IPS DF 6.9 (cell line): ENCODE results near the gene OLFML2B.
"Not testable (repeated sequence)": the region's sequence is repeated elsewhere in the genome, so short reads cannot be mapped to it uniquely, and the experiment has no call there.

ENCODE experiments used
- DNase-seq: peaks from one replicate; pipeline ENCODE4 v3.0.0-alpha.2; 2013; ENCODE audit warnings: low read depth, low spot score
- H3K27ac ChIP-seq: one replicate; pipeline ENCODE4 v1.5.1; 2013; ENCODE audit warnings: low read length, control low read depth
- H3K27me3 ChIP-seq: 2 replicates; pipeline ENCODE4 v1.6.1; 2013; ENCODE audit warnings: mild to moderate bottlenecking, low read length; ENCODE audit not compliant: control insufficient read depth, insufficient read depth
- H3K36me3 ChIP-seq: 2 replicates; pipeline ENCODE4 v1.6.1; 2013; ENCODE audit warnings: low read length; ENCODE audit not compliant: control insufficient read depth, insufficient read depth
- H3K4me1 ChIP-seq: 2 replicates; pipeline ENCODE4 v1.6.1; 2013; ENCODE audit warnings: low read length; ENCODE audit not compliant: control insufficient read depth, insufficient read depth
- H3K4me3 ChIP-seq: 2 replicates; pipeline ENCODE4 v1.5.1; 2013; ENCODE audit warnings: mild to moderate bottlenecking, low read length
- H3K9me3 ChIP-seq: 2 replicates; pipeline ENCODE4 v1.6.1; 2013; ENCODE audit warnings: low read length, inconsistent platforms; ENCODE audit not compliant: control insufficient read depth, insufficient read depth
- WGBS: extraction: QIAGEN DNeasy Blood & Tissue Kit; methylation state at CpG from one replicate; pipeline ENCODE4 v1.1.7; 2013; ENCODE audit warnings: mixed read lengths, missing lambda C conversion rate; ENCODE audit not compliant: insufficient read length, insufficient coverage; 5-methylcytosine and 5-hydroxymethylcytosine counted together

OLFML2B gene

DNA sequence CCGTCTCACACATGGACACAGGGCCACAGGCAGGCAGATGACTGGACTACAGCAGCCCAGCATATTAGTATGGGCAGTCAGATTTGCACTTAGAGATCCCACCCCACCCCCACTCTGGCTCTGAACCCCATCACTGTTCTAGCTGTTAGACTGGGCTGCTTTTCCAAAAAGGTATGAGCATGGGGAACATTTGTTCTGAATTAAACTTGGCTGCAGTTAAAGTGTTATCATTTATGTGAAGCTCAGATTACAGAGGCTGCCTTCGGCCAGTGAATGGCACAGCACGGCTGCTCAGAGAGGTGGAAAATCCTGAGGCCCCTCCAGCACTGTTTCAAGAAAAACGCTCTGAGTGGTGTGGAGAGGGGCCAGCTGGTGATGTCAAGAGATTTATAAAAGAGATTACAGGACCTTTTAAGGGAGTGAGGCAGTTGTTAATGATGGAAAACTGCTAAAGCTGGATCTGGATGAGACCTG is 38.9 kb upstream of the OLFML2B start:
- WGBS: no CpG with 5 or more reads among the region's 4 CpGs
- H3K4me3 ChIP-seq: no peak overlapping the region
- H3K9me3 ChIP-seq: no peaks in the 10 kb centered on the region
- H3K4me1 ChIP-seq: peaks cover 1% of the 10 kb centered on the region; the same call in 1 of the 2 replicates
- DNase-seq: no peak
- H3K27ac ChIP-seq: no peak overlapping the region
- no peaks in the 10 kb centered on the region for H3K36me3 ChIP-seq
- H3K27me3 ChIP-seq: no peaks in the 10 kb centered on the region

DNA sequence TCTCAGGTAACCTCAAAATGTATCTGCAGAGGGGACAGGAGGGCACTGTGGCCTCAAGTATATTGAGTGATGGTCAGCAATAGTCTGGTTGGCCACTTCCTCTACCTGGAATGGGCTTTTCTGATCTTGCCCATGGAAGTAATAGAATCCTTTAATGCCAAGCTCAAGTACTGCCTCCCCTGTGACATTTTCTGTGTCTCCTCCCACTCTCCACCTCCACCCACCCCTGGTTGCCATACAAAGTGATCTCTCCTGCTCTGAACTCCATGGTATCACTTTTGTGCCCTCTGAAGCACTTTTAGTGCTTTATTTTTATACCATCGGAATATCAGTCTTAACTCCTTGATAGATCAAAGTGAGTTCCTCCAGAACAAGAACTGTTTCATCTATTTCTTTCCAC is 36.6 kb upstream of the OLFML2B start:
- no peak overlapping the region for H3K27ac ChIP-seq
- H3K27me3 ChIP-seq: no peaks in the 10 kb centered on the region
- no peak for DNase-seq
- peaks cover 1% of the 10 kb centered on the region; the same call in 1 of the 2 replicates for H3K4me1 ChIP-seq
- no peak overlapping the region for H3K4me3 ChIP-seq
- H3K36me3 ChIP-seq: no peaks in the 10 kb centered on the region
- WGBS: no CpG with 5 or more reads among the region's 1 CpG
- no peaks in the 10 kb centered on the region for H3K9me3 ChIP-seq

DNA sequence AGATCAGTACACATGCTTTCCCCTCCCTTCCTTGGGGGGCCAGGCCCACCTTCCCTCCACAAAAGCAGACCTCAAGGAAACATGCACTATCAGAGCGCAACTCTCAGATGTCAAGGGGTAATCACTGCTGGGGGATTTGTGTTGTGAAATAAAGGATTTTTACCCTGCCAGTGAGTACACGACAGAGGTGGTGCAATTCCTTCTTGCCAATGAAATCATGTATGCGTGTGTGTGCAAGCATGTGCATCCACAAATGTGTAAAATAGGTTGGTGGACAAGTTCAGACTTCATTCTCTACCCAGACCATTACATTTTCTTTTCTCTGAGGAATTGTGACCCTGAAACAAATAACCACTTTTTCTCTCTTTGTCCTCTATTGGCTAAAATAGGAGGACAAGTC is 36.1 kb upstream of the OLFML2B start:
- H3K36me3 ChIP-seq: no peaks in the 10 kb centered on the region
- no peak overlapping the region for H3K27ac ChIP-seq
- H3K4me3 ChIP-seq: no peak overlapping the region
- DNase-seq: no peak
- no peaks in the 10 kb centered on the region for H3K27me3 ChIP-seq
- H3K9me3 ChIP-seq: no peaks in the 10 kb centered on the region
- H3K4me1 ChIP-seq: no peaks in the 10 kb centered on the region
- whole genome bisulfite sequencing: no CpG with 5 or more reads among the region's 3 CpGs

DNA sequence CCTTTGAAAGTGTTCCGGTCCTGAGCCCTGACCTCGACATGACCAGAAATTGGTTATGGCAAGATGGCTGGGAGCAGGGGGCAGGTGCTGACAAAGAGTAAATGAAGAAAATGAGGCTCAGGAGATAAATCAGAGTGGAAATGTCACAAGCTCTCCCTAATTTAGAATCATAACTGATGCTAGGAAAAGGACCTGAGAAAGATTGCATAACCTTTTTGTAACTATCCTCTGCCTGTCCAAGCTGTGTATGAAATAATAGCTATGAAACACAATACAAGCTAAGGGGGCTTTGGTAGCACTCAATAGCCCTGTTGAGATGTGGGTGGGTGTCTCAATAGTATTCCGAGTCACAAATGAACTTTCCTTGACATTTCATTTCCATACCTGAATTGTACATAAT is 32.9 kb upstream of the OLFML2B start:
- Histone ChIP-seq H3K4me1 (no peaks in the 10 kb centered on the region), H3K36me3 (no peaks in the 10 kb centered on the region), H3K9me3 (no peaks in the 10 kb centered on the region), H3K27ac (no peak overlapping the region), H3K4me3 (no peak overlapping the region), H3K27me3 (no peaks in the 10 kb centered on the region)
- DNase-seq: no peak
- no CpG with 5 or more reads among the region's 3 CpGs for WGBS

DNA sequence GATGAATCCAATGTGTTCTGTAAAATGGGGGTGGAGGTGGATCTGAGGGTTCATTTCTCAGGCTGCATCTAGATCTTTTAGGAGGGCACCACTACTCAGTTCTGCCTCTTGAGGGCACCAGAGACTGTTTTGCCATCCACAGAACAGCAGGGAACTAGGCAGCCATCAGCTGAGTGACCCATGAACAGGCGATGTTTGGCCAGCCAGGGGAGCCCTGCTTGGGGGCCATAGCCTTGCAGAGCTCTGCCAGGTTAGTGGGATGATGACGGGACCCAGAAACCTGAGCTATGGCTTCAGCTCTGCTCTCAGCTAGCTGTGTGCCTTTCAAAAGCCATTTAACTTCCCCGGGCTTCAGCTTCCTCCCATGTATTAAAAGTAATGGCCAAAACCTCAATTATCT is 32.4 kb upstream of the OLFML2B start:
- Histone ChIP-seq H3K4me3 (no peak overlapping the region), H3K9me3 (no peaks in the 10 kb centered on the region), H3K27me3 (no peaks in the 10 kb centered on the region), H3K4me1 (no peaks in the 10 kb centered on the region), H3K27ac (no peak overlapping the region), H3K36me3 (no peaks in the 10 kb centered on the region)
- peak; percentile 74 for DNase-seq
- no CpG with 5 or more reads among the region's 3 CpGs for WGBS

DNA sequence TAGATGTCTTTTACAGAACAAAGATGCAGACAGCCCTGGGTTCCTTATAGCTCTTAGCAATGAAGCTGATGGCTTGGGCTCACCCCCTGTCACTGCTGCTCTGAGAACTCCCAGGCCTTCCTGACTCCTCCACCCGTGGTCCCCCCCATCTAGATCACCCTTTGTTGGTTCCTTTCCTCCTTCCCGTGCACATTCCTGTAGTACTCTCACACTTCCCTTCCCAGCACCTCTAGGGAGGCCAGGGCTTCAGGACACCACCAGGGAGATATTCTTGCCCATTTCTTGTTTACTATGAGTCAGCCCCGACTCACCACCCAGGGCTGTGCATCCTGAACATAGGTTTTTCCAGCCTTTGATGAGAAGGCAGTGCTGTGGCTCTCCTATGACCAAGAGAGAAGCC is 31.4 kb upstream of the OLFML2B start:
- Histone ChIP-seq H3K27ac (no peak overlapping the region), H3K27me3 (no peaks in the 10 kb centered on the region), H3K36me3 (no peaks in the 10 kb centered on the region), H3K9me3 (no peaks in the 10 kb centered on the region), H3K4me3 (no peak overlapping the region), H3K4me1 (no peaks in the 10 kb centered on the region)
- no peak for DNase-seq
- no CpG with 5 or more reads among the region's 3 CpGs for WGBS

DNA sequence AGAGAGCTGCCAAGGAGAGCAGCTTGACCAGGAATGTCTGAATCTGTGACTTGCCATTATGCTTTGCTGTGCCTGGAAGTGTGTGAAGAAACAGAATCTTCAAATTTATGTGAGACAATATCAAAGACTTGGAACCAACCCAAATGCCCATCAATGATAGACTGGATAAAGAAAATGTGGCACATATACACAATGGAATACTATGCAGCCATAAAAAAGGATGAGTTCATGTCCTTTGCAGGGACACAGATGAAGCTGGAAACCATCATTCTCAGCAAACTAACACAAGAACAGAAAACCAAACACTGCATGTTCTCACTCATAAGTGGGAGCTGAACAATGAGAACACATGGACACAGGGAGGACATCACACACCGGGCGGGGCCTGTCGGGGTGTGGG is 30.3 kb upstream of the OLFML2B start:
- not testable (repeated sequence) for H3K4me3 ChIP-seq, H3K36me3 ChIP-seq, H3K27me3 ChIP-seq, H3K4me1 ChIP-seq, H3K27ac ChIP-seq, DNase-seq, H3K9me3 ChIP-seq
- WGBS: no CpG with 5 or more reads among the region's 3 CpGs

DNA sequence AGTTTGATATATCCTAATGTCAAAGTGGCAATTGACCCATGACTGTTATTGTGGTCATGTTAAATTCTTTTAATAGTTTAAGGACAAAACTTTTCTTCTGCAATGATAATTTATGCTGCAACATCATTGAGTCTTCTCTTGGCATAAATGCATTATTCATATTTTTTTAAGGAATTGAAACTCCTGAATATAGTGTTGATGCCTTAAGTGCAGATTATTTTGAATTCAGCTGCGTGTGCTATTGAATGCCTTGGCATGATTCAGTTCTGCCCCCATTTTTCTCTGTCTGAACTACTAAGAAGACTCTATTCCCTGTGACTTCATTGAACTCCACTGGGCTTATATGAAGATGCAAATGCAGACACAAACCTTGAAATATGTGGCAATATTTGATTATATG is 23.3 kb upstream of the OLFML2B start:
- H3K4me3 ChIP-seq: no peak overlapping the region
- DNase-seq: no peak
- no peaks in the 10 kb centered on the region for H3K27me3 ChIP-seq
- H3K36me3 ChIP-seq: no peaks in the 10 kb centered on the region
- WGBS: no CpG with 5 or more reads among the region's 1 CpG
- H3K4me1 ChIP-seq: no peaks in the 10 kb centered on the region
- H3K9me3 ChIP-seq: no peaks in the 10 kb centered on the region
- H3K27ac ChIP-seq: no peak overlapping the region

DNA sequence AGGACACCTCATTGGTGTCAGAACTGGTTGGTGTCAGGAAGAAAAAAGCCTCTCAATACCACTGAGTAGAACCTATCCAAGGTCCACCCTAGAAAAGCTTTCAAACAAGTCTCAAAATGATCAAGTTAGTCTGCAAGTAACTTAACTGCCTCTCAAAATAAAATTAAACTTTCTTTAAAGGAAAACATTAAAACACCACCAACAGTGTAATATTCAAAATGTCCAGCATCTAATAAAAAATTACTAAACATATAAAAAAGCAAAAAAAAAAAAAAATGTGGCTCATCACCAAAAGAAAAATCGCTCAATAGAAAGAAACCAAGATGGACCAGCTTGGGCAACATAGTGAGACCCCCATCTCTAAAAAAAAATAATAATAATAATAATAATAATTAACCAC is 18.7 kb upstream of the OLFML2B start:
- no CpG with 5 or more reads among the region's 1 CpG for WGBS
- no peak overlapping the region for H3K4me3 ChIP-seq
- no peaks in the 10 kb centered on the region for H3K9me3 ChIP-seq
- no peaks in the 10 kb centered on the region for H3K27me3 ChIP-seq
- no peak for DNase-seq
- H3K4me1 ChIP-seq: no peaks in the 10 kb centered on the region
- H3K36me3 ChIP-seq: no peaks in the 10 kb centered on the region
- no peak overlapping the region for H3K27ac ChIP-seq

DNA sequence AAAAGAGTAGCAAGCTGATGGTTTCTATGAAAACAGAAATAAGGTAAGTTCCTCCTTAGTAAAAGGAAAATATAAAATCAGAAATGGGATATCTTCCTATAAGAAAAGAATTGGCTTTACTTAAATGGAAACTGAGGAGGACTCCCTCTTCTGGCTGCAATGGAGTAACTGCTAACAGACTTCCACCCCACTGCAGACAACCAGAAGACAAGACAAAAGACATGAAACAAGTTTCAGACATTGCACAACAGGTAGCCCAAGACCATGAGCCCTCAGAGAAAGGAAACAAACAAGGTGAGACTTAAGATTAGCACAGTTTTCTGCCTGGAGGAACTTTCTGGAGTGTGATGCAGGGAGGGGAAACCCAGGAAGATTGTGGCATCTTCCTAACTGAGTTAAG is 17.0 kb upstream of the OLFML2B start:
- Histone ChIP-seq H3K9me3 (no peaks in the 10 kb centered on the region), H3K27me3 (no peaks in the 10 kb centered on the region), H3K36me3 (no peaks in the 10 kb centered on the region), H3K4me1 (no peaks in the 10 kb centered on the region), H3K27ac (no peak overlapping the region), H3K4me3 (no peak overlapping the region)
- DNase-seq: peak; percentile 16

DNA sequence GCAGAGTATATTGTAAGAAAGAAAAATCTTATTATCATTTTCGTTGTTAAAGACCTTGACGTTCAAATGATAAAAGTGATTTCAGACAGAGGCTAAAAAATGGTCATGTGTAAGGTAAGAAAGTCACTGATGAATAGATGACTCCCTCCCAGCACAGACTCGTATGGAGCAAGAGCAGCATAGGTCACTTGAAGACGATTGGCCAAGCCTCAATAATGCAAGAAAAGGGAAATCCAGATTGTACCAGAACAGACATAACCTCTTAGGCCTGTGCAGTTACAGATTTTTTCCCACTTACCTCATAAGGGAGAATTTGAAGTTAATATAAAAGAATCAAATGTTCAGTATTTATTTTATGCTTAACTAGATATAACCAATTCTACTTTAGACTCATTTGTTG is 16.3 kb upstream of the OLFML2B start:
- no peak for DNase-seq
- Histone ChIP-seq H3K9me3 (no peaks in the 10 kb centered on the region), H3K4me1 (no peaks in the 10 kb centered on the region), H3K27me3 (no peaks in the 10 kb centered on the region), H3K27ac (no peak overlapping the region), H3K36me3 (no peaks in the 10 kb centered on the region), H3K4me3 (no peak overlapping the region)
- no CpG with 5 or more reads among the region's 4 CpGs for WGBS
